T-helper 1 cell (primary cell): ENCODE results near the gene TSC1.

Experiments used
- DNase-seq, 5 donors: peaks; one replicate each; pipeline ENCODE4 v3.0.0-alpha.2; 2012 to 2020

Gene TSC1

DNA sequence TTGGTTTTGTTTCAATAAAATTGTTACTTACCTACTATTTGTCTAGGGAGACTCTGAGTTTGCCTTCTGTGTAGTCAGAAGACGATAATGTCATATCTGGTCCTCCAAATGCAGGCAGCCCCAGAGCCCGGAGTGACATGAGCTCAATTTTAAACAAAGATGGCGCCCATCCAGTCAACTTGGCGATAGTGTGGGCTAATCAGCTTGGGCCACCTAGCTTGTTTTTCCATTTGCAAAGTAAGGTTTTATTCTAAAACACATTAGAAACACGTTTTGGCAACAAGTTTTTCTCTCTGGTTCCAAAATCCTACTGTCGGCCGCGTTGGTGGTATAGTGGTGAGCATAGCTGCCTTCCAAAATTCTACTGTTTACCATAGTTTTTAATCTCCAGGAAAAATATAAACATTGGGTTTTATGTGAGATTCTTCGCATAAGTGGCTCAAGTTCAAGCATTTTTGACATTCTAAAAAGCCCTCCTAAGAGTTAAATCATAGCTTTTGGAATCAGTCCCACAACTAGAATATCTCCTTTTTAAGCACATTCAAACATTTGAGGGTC, 13.2 kb downstream of the TSC1 start:
- DNase-seq, result no peak

DNA sequence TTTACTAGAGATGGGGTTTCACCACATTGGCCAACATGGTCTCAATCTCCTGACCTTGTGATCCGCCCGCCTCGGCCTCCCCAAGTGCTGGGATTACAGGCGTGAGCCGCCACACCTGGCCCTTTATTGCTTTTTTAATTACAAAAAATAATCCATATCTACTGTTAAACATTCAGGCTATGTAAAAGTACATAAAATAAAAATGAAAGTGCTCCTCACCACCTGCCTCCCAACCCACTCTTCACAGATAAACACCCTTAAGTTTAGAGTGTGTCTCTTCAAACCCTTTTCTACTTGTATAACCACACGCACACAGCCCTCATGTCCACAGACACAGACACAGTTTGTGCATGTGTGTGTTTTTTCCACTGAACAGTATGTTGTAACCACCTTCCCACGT, 16.7 kb downstream of the TSC1 start:
- no peak for DNase-seq

DNA sequence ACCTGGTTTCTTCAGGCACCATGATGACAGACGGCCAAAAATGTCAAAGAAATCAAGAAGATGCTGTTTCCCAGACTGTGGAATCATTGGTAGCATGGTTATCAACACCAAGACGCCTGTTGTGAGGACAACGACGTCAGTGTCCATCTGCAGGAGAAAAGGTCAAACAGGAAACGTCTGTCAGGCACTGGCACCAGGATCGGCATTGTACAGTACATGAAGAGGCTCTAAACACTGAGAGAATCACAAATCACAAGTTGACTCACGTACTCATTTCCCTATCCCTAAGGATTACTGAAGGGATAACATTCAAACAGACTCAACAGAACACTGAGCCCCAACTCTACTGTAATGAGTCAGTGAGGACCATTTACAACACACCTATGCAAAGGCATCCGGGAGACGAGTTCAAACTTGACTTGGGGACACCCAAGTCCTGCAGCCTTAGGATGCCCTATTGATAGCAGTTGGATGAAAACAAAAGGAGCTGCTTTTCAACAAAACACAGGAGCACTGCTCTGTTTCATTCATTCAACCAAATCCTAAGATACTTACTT, 21.0 kb downstream of the TSC1 start:
- DNase-seq, result no peak

GRCh38 chr9:132919614-132920268, 24.7 kb downstream of the TSC1 start:
- DNase-seq, result no peak

DNA sequence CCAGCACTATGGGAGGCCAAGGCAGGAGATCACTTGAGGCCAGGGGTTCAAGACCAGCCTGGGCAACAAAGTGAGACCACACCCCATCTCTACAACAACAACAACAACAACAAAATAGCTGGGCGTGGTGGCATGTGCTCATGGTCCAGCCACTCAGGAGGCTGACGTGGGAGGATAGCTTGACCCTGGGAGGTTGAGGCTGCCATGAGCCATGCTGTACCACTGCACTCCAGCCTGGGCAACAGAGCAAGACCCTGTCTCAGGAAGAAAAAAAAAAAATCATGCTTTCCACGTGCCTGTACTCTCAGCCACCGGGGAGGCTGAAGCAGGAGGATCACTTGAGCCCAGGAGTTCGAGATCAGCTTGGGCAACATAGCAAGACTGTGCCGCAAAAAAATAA, 29.5 kb downstream of the TSC1 start:
- no peak for DNase-seq

DNA sequence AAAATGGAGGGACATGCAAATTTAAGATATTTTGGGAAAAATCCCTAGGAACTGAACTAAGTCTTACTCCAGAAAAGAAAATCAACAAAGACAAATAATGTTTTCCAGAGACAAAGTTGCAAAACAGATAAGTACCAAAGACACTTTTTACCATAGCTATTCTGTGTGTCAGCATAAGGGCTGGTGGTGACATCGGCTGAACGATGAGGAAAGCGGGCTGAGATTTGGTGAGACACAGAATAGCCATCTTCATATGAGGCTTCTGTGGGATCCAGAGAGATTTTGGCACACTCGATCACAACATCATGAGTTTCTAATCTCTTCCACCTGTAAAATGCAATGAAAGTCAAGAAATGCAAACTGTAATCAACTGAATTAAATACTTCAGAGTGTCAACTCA, 32.3 kb downstream of the TSC1 start:
- no peak for DNase-seq

- no peak for DNase-seq
Observed at GRCh38 chr9:132910376-132910775, 34.0 kb downstream of the TSC1 start.

- DNase-seq, result no peak
Observed at GRCh38 chr9:132909311-132909710, 35.1 kb downstream of the TSC1 start.

GRCh38 chr9:132908635-132909034, 35.8 kb downstream of the TSC1 start:
- DNase-seq, result peak in 2 of 5 donors; percentile 3 to 21

- DNase-seq, result no peak
Observed at GRCh38 chr9:132905726-132906125, 38.7 kb downstream of the TSC1 start.

DNA sequence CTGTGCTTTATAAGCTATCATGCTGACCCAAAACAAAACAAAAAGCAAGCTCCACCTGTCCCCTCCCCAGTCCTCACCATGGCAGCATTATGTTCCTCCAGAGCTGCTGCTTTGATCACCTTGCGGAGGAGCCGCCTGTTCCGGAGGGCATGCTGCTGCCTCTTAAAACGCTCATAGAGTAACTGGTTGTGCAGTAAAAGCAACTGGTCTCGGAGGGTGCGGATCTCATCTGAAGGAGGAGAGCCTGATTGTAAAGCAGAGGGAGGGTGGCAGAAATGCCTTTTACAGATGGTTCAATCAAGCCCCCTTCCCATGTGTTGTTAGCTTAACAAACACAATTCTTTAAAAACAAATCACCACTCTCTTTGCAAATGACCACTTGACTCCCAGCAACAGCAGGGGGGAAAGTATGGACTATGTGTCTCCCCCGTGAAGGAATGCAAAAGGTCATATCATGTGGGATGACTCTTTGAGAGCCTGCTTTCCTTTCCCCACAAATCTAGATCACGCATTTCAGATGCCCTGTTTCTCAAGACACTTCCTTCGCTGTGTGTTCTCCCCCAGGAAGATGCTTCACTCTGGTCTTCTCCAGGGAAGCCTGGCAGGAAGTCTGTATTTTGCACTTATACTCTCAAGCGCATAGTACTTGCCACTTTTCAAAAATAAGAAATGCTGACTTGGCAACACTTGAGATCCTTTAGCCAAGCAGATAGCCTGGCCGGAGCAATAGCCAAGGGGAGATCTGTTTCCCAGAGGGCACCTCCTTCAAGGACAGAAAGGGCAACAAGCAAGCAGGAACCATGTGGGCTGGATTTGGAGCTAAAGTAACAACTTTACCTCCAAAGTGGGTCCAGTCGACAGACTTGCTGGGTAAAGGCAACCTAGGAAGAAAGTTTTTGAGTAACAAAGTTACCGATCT, 40.6 kb downstream of the TSC1 start:
- no peak for DNase-seq

DNA sequence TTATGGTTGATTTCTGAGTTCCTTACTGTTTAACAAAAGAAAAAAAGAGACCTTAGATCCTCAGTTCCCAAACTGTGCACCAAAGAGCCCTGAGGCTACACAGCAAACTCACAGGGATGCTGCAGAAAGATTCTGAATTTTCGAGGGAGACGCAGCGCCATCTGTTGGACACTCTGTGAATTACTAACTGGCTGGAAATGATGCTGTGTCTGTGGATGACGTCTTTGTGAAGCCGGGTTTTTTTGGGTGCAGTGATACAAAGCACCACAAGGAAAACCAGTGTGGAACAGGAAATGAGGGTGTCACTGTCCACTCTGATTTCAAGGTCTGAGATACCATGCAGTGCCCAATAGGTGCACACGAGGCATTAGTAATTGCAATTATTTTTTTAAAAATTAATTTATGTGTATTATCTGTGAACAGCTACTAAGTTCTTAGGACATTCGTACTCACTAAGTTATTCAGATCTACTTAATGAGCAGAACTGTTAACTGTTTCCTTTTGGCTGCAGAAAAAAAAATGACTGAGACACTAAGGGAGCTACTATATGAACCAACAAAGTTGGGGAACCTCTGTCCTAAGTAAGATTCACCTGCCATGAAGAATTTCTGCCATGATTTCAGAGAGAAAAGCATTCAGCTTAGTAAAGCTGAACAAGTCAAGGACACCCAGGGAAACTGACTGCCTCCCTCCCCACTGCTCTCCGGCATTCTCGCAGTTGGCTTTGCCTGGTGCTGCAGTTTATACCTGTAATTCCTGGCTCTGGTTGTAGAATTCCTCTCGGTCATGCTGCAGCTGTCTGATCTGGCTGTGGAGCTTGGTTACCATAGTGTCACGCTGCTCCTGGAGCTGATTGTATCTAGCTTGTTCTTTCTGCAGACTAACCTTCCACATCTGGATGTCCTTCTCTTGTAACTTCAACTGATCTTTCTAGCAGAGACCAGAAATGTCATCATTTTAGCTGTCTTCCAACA, 42.3 kb downstream of the TSC1 start:
- peak; percentile 40 to 77 (median 65) for DNase-seq

DNA sequence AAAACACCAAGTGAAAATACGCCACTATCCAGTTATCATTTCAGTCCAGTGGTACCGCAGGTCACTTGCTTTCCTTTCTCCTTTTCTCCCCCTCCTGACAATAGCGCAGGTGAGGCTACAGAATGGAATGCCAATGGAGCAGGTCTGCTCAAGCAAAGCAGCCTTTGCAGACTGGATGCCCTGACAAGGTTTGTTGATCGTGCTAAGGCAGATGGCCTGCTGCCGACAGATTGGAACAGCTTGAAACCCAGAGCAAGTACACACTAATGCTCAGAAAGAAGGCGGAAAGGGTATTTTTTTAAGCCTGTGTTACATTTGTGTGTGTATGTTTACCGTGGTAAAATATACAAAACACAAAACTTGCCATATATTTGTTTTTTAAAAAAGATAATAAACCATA, 46.4 kb downstream of the TSC1 start:
- no peak for DNase-seq

DNA sequence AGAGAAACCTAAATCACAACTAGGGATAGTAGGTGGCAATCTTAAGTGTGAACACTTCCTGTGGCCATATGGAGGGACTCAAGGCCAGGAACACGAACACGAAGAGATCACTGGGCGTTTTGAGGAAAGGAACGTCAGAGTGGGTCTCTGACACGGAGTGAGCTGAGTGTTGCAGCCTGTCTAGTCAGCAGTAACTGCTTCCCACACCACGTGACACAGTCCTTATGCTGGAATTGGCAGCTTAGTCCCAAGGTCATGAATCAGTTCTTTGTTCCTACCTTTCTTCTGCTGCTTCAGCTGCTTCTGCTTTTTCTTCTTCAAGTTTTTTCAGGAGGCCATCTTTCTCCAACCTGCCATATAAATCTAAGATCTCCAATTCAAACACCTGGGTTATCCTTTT, 47.5 kb downstream of the TSC1 start:
- DNase-seq, result no peak

- no peak for DNase-seq
Observed at GRCh38 chr9:132896264-132896663, 48.2 kb downstream of the TSC1 start.

- no peak for DNase-seq
Observed at GRCh38 chr9:132894862-132895835, 49.3 kb downstream of the TSC1 start.

- no peak for DNase-seq
Observed at GRCh38 chr9:132894346-132894745, 50.1 kb downstream of the TSC1 start.

DNA sequence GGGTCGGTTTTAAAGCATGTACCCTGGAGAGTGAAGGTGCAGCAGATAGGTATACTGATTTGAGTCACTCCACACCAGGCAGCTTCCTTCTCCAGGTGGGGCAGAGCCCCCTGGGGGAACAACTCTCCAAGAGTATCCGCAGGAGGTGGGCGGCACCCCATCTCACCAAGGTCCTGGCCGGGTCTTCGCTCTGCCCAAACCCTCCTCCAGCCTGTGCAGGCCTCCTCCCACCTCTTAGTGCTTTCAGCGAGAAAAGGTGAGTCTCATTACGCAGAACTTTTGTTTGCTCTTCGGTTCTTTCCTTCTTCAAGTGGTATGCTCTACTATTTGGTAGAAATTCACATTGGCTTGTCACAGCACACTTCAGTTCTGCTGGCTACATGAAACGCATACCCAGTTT, 52.0 kb downstream of the TSC1 start:
- DNase-seq, result no peak

DNA sequence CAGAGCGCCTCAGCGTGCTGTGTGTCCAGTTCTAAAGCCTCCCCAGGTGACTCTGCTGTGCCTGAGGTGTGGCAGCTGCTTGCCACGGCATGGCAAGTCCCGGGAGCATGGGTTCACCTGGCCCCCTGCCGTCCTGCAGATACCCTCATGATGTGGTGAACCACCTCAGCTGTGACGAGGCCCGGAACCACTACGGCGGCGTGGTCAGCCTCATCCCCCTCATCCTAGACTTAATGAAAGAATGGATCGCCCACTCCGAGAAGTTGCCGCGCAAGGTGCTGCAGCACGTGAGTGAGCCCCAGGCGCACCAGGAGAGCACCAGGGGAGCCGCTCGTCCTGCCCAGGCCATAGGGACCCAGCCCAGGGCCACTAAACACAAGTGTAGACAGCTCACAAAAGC, 56.3 kb downstream of the TSC1 start:
- no peak for DNase-seq

- DNase-seq, result no peak
Observed at GRCh38 chr9:132887181-132888120, 57.0 kb downstream of the TSC1 start.
